HG02885 (cell line): ENCODE data around the gene DMWD.
A peak's percentile ranks its signal among the peaks of the same experiment; 100 is the strongest.

Experiments used
- ATAC-seq: cut with Tn5 transposase; IDR thresholded peaks from one replicate; pipeline ENCODE4 v1.9.1; 2021; ENCODE audit warnings: mild to moderate bottlenecking; ENCODE audit not compliant: unreplicated experiment, poor library complexity

The DMWD gene, protein sequence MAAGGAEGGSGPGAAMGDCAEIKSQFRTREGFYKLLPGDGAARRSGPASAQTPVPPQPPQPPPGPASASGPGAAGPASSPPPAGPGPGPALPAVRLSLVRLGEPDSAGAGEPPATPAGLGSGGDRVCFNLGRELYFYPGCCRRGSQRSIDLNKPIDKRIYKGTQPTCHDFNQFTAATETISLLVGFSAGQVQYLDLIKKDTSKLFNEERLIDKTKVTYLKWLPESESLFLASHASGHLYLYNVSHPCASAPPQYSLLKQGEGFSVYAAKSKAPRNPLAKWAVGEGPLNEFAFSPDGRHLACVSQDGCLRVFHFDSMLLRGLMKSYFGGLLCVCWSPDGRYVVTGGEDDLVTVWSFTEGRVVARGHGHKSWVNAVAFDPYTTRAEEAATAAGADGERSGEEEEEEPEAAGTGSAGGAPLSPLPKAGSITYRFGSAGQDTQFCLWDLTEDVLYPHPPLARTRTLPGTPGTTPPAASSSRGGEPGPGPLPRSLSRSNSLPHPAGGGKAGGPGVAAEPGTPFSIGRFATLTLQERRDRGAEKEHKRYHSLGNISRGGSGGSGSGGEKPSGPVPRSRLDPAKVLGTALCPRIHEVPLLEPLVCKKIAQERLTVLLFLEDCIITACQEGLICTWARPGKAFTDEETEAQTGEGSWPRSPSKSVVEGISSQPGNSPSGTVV

DNA sequence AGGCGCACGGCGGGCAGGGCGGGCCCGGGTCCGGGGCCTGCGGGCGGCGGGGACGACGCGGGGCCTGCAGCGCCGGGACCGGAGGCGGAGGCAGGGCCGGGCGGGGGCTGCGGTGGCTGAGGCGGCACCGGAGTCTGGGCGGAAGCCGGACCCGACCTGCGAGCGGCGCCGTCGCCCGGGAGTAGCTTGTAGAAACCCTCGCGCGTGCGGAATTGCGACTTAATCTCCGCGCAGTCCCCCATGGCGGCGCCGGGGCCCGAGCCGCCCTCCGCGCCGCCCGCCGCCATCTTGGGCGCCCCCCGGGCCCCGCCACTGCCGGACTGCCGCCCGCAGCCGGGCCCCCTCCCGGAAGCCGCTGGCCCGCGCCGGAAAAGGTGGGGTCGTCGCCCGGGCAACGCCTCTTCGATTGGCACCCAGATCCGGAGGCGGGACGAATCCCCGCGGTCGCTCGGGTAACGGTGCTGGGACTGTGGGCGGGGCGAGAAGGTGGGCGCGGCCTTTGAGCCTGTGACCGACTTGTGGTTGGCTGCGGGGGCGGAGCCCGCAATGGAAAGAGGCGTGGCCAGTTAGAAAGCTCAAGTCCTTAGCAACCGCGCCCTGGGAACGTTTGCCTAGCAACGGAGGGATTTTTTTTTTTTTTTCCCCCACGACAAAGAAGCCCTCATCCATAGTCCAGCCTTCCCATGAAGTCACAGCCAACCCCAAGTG, at the start of gene DMWD:
Gene DMWD (minus strand): TSS at position 376 of the 708 bp plus-strand sequence. CDS start 89 bp downstream, at position 287.
- ATAC-seq = peak; percentile 92

DNA sequence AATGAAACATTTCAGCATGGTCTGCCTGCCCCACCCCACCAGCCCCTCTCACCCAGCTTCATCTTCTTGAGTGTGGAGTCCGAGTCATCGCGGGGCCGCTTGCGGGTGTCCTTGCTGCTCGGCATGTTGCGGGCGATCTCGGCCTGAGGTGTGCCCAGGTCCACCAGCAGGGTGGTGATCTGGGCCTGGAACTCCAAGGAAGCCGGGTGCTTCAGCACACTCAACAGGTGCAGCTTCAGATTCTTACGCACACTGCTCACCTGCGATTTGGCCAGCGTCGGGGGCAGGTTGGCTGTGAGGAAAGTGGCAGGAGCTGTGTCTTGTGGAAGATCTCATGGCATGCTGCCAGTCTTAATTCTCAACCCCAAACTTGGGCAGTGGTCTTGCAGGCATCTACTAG, 49.6 kb upstream of the DMWD start:
- no peak for ATAC-seq

DNA sequence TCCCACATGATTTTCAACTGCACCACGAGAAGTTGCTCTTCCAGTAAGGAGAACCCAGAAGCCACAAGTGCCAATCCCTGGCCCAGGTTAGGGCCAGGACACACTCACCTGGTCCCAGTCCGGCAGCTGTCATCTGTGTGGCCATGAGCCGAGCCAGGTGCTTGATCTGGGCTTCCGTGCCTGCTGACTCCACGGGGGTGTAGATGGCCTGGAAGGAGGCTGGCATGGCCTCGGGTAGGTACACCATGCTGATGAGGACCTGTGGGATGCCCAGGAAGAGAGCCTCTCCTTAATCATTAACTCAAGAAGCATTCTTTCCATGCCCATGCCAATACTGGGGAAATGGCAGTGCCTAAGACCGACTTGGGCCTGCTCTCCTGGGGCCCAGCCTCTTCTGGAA, 42.3 kb upstream of the DMWD start:
- no peak for ATAC-seq

DNA sequence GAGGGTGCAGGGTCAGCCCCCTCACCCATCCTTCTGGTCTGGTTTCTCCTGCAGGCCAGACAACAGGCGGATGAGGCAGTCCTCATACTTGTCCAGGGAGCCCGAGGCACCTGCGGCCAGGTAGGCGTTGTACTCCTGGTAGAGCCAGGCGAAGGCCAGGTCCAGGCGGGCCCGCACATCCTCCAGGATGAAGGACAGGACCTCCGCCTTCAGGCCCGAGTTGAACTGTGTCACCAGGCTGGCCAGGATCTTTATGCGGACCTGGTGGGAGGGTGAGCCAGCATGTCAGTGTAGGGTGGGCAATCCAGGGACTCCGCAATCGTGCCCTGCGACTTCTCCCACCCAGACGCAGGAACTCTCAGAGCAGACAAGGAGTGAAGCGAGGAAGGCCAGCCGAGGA, 36.3 kb upstream of the DMWD start:
- ATAC-seq = no peak

DNA sequence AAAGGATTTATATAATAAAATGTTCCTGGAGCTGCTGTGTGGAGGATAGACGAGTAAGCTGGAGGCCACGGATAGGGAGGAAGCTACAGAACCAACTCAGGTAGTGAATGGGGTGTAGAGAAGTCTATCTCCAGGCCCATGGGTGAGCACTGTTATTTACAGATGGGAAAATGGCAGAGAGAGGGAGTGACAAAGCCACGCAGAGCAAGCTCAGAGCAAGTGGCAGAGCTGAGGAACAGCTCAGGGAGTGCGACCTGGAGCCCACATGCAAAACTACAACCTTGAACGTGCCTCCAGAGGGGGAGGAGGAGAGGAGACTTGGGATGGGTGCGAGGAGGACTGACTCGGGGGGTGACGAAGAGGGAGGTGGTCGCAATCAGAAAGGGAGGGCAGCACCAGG, 35.9 kb upstream of the DMWD start:
- ATAC-seq = no peak

DNA sequence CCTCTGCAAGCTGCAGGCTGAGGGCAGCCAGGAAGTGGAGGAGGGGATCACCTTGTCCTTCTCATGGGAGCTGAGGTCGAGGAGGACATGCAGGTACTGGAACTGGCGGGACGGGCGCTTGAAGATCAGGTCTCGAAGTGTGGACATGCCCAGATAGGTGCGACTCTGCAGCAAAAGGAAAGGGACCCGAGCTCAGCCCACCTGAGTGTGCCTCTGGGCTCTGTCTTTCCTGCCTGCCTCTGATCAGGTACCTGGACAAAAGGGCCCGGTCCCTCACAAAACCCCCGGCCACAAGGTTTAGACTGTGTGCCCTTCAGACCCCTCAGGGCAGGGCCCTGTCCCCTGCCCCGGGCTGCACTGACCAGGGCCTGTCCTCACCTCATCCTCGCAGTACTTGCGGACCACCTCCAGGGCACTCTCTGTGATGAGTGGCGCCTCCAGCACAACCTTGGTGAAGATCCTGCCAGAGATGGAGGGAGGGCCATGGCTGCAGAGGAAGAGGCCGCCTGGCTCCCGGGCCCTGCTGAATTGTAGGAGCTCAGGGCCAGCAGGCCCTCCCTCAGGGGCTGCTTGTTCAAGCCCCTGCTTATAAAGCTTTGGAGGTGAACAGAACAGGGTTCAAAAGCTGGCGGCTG, 34.9 kb upstream of the DMWD start:
- no peak for ATAC-seq

DNA sequence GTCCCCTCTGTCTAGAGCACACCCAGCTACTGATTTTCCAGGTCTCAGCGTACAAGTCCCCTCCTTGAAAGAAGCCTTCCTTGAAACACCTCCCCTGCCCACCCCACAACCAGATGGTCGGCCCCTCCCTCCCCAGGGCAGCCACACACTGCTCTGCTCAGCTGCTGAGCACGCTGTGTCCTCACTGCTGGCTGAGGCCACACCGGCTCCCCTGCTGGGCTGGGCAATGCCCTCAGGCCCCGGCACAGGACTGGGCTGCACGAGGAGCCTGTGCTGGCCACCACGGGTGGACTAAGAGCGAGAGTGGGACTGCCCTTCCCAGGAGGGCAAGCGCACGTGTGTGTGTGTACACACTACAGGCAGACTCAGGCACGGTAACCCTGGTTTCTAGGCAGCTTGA, 34.3 kb upstream of the DMWD start:
- no peak for ATAC-seq

DNA sequence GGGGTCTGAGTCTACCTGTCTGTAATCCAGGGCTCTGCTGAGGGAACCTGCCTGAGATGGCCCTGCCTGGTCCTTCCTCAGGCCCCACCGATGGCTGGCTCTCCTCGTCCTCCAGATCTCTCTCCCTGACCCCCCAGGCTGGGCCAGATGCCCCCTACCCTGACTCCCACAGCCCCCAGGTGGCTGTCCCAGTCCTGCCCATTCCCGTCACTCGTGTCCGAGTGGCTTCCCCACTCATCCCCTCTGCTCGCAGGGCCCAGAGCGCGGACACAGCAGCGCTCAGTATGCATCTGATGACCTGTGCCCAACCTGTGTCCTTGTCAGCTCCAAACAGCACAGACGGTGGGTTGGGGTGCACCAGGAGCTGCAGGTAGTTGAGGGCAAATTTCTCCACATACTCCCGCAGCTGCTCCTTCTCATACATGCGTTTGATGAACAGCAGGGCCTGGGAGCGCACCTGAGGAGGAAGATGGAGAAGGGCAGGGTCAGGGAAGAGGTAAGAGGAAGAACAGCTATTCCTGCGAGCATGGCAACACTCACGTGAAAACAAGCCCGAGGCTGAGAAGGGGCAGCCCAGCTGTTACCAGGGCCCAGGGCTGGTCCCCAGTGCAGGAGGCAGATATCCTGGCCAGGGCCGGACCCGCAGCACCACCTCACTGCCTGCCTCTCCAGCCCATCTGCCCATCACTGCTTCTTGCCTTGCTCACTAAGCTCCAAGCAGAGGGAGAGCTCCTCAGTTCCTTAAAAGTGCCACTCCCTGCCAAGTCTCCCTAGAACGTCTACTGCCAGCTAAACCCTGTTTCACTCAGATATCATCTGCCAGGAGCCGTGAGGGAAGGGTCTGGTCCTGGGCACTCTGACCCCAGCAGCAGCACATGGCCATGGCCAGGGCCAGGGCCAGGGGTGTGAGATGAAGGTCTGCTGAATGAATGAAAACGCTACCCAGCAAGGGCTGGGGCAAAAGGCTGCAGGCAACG, 33.6 kb upstream of the DMWD start:
- ATAC-seq = no peak

DNA sequence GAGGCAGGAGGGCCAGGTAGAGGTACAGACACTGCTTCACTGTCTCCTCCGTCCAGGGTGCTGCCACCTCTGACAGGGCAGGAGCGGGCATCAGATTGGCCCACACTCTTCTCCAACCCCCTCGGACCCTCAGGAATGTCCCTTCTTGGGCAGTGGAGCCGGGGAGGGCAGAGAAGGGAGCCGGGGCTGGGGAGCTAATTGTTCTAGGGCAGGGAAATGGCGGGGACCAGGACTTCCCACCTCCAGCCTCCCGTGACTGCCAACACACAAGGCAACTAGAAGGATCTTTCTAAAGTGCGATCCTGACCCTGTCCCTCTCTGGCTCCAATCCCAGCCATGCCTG, 32.6 kb upstream of the DMWD start:
- no peak for ATAC-seq

DNA sequence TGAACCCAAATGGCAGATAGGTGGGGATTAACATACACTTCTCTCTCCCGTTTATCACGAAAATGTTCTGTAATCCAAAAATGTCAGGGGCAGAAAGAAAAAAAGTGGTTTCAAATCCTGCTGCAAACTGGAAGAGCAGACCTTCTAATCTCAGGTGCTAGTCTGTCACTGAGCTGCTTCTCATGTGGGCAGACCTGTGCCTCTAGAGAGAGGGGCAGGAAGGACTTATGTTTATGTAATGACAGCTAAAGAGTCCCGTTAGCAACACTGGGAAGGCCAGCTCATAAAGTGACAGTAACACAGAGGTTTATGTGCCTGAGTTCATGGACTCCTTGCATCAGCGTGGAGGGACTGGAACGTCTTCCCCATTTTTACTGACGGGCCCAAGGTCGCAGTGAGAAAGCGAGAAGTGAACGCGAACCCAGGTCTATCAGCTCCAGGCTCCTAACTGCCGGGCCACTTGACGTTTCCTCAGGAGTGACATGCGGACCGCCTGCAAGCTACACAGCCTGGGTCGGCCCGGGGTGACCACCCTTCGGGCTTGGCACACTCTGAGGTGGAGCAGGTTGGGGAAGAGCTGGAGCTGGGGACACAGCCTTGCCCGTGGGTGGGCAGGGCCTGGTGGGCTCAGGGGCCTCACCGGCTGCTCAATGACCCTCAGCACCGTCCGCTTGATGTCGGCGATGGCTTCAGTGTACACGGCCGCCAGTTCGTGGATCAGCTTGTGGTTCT, 32.1 kb upstream of the DMWD start:
- no peak for ATAC-seq

DNA sequence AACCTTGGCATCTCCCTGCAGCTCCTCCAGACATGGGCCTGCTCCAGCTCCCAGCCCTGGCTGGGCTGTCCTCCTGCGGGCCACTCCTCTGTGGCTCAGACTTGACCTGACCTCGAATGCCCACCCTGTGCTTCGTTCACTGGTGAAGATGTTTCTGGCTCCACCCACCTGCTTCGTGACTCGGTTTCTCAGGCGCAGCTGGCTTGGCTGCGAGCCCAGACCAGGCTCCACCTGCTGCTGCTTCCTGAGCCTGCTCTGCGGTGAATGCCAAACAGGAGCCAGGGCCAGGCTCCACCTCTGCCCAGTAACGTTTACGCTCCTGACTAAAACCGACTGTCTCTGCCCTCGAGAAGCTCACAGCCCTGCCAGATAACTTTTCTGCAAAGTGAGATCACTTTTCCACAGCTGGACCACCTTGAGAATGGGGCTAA, 31.4 kb upstream of the DMWD start:
- ATAC-seq = no peak

DNA sequence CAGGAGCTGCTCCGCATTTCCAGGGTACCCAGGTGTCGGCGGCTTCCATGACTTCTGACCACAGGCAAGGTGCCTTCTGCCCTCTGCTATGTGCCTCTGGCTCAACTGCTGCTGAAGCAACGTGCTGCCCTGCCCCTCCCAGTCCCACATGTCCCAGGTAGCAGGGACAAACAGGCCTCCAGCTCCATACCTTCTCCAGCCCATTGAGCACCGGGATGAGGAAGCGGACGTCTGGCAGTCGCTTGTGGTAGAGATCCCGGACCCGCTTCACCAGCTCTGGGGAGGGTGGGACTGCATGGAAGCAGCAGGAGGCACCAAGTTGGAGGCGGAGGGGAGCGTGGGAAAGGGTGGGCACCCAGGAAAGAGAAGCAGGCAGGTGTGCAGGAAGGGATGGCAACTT, 30.5 kb upstream of the DMWD start:
- no peak for ATAC-seq

DNA sequence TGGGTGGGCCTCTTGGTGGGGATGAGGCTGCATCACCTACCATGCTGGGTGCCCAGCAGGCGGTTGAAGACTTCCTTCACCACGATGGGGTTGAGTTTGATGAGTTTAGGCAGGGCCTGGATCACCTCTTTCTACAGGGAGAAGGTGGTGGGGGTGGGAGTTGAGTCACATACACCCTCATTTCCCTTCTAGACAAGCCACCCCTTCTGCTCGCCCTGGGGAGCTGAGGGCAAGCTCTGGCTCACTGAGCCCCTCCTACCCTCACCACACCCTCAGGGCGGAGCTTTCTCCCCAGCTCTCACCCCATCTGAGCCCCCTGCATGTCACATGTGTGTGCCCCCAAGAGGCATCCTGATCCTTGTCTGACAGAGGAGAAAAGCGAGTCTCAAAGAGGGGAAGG, 30.1 kb upstream of the DMWD start:
- no peak for ATAC-seq

DNA sequence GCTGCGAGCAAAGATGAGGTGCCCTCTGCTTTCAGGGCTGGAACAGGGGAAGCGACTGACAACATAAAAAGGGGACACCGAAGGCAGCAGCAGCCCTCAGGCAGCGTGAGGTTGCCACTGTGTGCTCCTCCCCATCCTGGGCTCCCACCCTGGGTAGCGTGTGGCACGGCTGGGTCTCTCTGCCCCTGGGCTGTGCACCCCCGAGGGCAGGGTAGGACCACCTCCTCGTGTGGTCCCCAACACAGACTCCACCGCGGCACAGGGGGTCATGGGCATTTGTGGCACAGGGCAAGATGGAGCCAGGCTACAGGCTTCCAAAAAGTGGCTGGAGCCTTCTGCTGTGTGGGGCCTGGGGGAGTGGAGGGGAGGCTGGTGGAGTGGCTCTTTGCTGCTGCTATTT, 28.9 kb upstream of the DMWD start:
- ATAC-seq = no peak

DNA sequence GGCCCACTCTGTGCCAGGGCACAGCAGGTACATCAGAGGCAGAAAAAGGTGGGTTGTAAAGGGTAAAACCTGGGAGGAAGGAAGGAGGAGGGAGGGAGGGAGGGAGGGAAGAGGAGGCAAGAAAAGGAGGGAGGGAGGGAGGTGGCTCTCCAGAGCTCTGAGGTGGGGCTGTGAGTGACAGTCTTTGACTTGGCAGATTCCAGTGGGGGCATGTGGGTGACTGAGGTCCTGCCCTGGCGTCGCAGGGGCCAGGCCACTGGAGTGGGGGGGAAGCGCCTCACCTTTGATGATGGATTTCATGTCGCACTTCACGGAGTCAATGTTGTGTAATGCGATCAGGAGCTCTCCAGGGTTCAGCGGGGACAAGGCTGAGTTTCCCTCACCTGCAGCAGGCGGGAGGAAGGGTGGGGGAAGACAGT, 28.5 kb upstream of the DMWD start:
- no peak for ATAC-seq

DNA sequence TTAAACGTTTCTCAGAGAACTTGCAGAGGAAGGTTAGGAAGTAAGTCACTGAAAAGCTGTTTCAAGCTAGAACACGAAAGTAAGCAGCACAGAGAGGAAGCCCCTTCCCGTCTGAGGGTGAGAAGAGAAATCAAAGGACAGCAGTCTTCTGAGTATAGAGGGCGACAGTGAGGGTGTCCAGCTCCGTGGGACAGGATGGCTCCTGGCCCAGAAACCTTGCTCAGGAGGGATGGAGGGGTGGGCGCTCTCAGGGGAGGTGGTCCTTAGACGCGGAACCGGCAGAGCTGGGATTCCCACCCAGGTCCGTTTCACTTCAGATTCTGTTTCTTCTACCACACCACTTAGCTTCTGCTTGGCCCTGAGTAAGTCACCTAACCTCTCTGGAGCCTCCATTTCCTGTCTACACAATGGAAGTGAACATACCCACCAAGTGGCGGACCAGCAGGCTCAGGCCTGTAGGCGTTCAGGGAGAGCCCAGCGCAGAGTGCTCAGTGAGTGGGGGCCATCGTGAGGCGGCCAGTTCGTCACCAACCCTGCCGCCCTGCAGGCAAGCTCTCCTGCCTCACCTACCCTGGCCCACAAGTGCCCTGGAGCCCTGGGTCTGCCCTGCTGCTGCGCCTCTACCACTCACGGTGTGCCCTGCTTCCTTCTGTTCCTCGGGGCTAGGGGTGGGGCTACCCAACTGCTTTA, 27.9 kb upstream of the DMWD start:
- no peak for ATAC-seq

DNA sequence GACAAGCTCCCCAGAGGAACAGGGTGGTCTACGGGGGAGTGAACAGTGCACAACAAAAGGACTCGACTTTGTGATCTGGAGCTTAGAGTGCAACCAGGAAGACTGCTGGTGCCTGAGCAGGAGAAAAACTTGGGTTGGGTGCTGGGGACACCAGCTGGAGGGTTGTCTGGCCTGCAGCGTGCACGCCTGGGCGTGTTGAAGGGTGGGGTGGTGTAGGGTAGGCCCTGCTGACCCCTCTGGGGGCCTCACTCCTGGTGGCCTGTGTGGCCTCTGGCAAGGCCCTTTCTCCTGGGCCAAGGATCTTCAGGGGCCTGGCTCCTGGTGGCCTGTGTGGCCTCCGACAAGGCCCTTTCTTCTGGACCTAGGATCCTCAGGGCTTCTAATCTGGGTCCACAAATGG, 27.1 kb upstream of the DMWD start:
- no peak for ATAC-seq

DNA sequence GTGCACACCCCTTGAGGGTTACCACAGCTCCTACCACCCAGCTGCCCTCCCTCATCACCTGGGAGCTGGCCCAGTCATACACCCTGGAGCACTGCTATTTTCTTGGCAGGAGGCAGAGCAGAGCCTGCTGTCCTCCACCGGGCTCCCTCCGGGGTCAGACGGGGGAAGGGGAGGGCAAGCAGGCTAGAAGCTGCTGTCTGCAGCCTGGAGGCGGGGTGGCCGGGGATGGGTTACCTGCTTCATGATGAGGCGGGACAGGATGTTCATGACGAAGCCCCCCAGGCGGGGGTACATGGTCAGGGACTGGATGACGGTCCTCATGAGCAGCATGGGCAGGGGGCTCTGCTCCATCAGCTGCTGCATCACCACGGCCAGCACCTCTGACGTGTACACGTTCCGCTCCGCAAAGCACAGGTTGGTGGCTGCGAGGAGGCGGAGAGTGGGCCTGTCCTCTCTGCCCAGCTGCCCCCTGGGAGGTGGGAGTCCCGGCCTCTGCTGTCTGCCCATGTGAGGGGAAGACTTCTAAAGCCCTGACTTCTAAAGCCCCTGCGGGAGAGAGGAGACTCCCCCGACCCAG, 25.2 kb upstream of the DMWD start:
- no peak for ATAC-seq
